GM18873 (cell line): ENCODE data around the gene C2CD5.
A peak's percentile ranks its signal among the peaks of the same experiment; 100 is the strongest.
"Not testable (repeated sequence)": the region's sequence is repeated elsewhere in the genome, so short reads cannot be mapped to it uniquely, and the experiment has no call there.

Source experiments
- ATAC-seq: cut with Tn5 transposase; IDR thresholded peaks from one replicate; pipeline ENCODE4 v1.9.1; 2021; ENCODE audit warnings: mild to moderate bottlenecking, moderate library complexity, moderate number of reproducible peaks; ENCODE audit not compliant: unreplicated experiment, low FRiP score

Gene C2CD5

DNA sequence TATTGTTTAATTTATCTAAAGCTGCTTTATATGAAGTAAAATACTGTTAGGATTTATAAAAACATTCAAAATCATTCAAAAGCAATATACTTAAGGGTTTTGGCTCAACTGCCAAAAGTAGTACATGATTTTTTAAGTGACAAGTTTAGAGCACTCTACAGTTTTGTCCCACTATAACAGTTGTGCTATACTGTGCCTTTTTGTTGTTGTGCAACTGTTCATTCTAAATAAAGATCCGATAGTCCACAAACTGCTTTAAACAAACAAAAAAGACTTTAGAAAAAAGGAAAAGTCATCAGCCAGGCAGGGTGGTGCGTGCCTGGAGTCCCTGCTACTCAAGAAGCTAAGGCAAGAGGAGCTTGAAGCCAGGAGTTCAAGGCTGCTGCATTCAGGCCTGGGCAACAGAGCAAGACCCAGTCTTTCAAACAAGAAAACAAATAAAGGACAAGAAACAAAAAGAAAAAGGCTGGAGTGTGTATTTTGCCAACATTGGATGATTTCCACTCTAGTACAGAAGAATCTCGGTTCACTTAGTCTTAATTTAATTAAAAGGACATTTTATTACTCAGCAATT is 7.3 kb downstream of the C2CD5 start:
- ATAC-seq: no peak

DNA sequence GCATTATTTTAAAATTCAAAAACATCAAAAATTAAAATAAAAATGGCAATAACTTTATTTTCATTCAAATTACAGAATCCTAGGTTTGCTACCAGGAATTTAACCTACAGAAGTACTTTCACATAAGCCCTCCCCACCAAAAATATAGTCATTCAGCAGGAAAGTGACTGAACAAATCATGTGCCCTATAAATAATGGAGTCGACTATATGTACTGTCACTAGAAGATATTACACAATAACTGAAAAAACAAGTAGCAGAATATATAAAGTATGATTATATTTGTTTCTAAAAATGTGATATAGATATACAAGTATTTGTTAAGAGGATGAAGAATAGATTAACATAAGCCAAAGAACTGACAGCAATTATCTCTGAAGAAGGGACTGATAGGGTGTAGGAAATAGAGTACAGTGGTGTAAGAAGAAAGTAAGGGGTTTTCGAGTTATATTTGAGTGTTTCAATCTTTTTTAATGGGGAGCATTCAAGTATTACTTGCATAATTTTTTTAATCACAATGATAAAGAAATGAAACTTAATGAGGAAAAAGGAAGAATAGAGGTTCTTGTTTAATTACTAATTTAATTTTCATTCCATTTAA is 7.9 kb downstream of the C2CD5 start:
- no peak for ATAC-seq

DNA sequence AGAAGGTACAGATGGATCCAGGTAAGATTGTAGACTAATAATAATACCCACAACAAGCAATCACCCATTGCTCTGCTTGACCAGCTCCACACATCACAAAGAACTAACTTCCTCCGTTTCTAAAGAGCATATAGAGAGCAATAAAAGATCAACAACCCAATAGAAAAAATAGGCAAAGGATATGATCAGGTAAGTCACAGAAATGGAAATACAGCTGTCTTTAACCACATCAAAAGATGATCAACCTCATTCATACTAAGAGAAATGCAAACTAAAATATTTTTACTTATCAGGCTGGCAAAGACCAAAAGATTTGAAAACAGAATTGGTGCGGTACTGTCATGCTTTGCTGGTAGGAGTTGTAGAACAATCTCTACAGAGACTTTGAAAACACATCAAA is 8.9 kb downstream of the C2CD5 start:
- ATAC-seq: no peak

- ATAC-seq: no peak
Observed at GRCh38 chr12:22535038-22535437, 9.3 kb downstream of the C2CD5 start.

- no peak for ATAC-seq
Observed at GRCh38 chr12:22533155-22533554, 11.2 kb downstream of the C2CD5 start.

GRCh38 chr12:22532317-22532716 is 12.0 kb downstream of the C2CD5 start:
- no peak for ATAC-seq

GRCh38 chr12:22531205-22531604 is 13.1 kb downstream of the C2CD5 start:
- ATAC-seq: no peak

DNA sequence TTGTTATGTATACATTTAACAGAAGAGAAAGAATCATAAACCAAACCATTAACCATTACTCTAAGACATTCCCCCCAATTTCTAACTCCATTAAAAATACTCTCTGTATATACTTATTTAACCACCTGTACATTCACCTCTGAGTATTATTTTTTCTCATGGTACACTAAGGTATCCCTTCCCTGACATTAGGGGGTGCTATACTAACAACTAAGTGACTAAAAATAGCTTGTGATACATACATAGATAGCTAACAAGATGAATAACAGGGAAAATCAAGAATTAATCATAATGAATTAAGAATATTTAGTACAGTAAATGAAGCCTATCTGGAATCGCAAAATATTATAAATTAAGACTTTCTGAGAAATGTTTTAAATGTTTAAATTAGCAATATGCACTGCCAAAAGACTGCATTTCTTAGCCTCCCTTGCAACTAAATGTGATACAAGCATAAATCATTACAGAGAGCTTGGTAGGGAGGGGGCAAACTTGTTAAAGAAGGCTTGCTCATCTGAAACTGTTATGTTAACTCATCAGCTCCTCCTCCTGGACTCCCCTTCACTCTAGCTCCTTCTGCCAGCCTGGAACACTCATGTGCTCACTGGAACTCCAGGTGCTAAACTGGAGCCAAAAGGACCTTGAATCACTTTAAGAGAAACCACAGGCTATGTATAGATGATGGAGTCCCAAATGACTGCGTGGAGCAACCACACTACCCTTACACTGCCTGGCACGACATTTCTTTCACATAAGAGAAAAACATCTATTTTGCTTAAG is 14.9 kb downstream of the C2CD5 start:
- peak; percentile 82 for ATAC-seq

- no peak for ATAC-seq
Observed at GRCh38 chr12:22527999-22528398, 16.3 kb downstream of the C2CD5 start.

- ATAC-seq: no peak
Observed at GRCh38 chr12:22526836-22527235, 17.5 kb downstream of the C2CD5 start.

- no peak for ATAC-seq
Observed at GRCh38 chr12:22525426-22525825, 18.9 kb downstream of the C2CD5 start.

DNA sequence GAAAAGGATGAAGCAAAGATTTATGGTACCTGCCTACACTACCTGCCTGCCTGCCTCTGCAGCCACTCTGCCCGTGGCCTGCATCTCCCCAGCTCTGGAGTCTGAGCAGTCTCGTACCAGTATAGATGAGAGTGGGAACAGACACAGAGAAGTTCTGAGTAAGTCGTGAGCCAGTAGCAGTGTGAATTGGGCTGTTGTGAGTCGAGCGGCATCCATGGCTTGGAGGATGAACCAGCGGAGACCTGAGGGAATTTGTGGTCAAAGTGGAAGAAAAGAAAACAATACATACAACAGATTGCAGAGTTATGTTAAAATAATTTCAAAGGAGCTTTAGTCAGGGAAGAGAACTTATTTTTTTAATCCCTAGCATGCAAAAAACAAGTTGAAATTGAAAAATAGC is 25.3 kb downstream of the C2CD5 start:
- ATAC-seq: no peak

GRCh38 chr12:22518060-22518719 is 26.2 kb downstream of the C2CD5 start:
- no peak for ATAC-seq

- no peak for ATAC-seq
Observed at GRCh38 chr12:22514875-22515274, 29.5 kb downstream of the C2CD5 start.

DNA sequence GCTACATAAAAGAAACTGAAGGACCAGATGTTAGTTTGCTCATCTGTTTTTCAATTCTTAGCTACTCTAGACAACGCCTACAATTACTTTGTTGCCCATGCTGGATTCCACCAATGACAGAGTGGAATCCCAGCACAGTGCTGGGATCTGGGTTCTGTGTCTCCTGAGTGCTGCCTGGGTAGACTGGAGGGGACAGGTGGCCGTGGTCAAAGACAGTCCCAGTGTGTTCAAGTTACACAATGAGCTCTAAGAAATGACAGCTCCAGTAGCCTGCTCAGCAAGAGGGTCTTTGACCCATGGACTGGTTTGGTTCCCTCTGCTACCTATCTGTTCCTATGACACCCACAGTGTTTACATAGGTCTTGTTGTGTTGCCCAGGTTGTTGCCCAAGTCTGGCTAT is 38.5 kb downstream of the C2CD5 start:
- ATAC-seq: no peak

- ATAC-seq: no peak
Observed at GRCh38 chr12:22500100-22500499, 44.2 kb downstream of the C2CD5 start.

DNA sequence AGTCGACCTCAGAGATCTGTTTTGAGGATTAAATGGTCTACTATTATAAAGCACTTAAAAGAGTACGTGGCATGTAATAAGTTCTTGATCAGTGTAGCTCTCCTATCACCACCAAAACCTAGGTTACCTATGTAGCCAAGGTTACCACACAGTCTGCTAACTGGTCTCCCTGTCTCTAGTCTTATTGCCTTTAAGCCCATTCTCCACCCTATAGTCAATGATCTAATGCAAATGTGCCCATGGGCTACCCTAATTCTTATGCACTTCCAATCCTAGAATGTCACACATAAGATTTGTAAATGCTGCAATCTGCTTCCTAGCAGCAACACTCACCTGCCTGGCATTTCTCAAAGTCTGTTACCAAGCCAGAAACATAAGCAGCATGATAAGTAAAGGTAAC is 44.9 kb downstream of the C2CD5 start:
- ATAC-seq: no peak

GRCh38 chr12:22494319-22494718 is 50.0 kb downstream of the C2CD5 start:
- ATAC-seq: no peak

DNA sequence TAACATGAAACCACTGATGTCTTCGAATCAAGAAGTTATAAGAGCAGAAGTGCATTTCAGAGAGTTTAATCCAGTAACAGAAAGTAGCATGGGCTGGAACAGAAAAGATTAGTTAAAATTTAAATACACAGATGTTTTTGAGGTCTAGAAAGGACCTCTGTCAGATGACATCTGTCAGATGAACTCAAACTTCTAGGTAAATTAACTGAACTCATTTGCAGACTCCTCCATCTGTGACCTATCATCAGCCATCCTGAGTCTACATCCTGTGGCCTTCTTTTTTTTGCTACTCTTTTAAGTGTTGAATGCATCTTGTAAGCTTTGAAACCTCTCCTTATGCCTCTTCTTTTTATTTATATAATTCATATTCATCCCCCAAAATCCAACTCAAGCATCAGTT is 53.3 kb downstream of the C2CD5 start:
- ATAC-seq: no peak

- ATAC-seq: no peak
Observed at GRCh38 chr12:22488478-22488877, 55.9 kb downstream of the C2CD5 start.

DNA sequence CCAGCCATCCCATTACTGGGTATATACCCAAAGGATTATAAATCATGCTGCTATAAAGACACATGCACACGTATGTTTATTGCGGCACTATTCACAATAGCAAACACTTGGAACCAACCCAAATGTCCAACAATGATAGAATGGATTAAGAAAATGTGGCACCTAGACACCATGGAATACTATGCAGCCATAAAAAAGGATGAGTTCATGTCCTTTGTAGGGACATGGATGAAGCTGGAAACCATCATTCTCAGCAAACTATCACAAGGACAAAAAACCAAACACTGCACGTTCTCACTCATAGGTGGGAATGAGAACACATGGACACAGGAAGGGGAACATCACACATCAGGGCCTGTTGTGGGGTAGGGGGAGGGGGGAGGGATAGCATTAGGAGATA is 56.7 kb downstream of the C2CD5 start:
- not testable (repeated sequence) for ATAC-seq
